H9 (cell line): Measurements from ENCODE around the gene AOC1. TPM values are rescaled to one million over a fixed set of nuclear protein-coding genes. Genes with fewer than 3 reads are reported as not detected.

Experiments used
- DNase-seq: peaks from one replicate; pipeline ENCODE4 v3.0.0-alpha.2; 2017
- H2AFZ ChIP-seq: one replicate; pipeline ENCODE4 v1.6.1; 2013; ENCODE audit warnings: mild to moderate bottlenecking, low read length, control low read depth, moderate library complexity
- H2AK5ac ChIP-seq: 2 replicates; pipeline ENCODE4 v1.6.1; 2013; ENCODE audit warnings: low read length, control low read depth, mixed read lengths; ENCODE audit not compliant: insufficient read length
- H2BK120ac ChIP-seq: one replicate; pipeline ENCODE4 v1.6.1; 2013; ENCODE audit warnings: low read depth, mild to moderate bottlenecking, low read length, control low read depth, inconsistent platforms; ENCODE audit not compliant: poor library complexity, severe bottlenecking
- H2BK12ac ChIP-seq: 2 replicates; pipeline ENCODE4 v1.6.1; 2013; ENCODE audit warnings: low read length, control low read depth, mixed read lengths, low read depth; ENCODE audit not compliant: insufficient read length
- H2BK15ac ChIP-seq: 2 replicates; pipeline ENCODE4 v1.6.1; 2013; ENCODE audit warnings: low read depth, low read length, control low read depth
- H2BK20ac ChIP-seq: one replicate; pipeline ENCODE4 v1.6.1; 2013; ENCODE audit warnings: low read depth, mild to moderate bottlenecking, low read length, control low read depth, inconsistent platforms; ENCODE audit not compliant: poor library complexity, severe bottlenecking
- H2BK5ac ChIP-seq: 2 replicates; pipeline ENCODE4 v1.6.1; 2013; ENCODE audit warnings: low read length, control low read depth, mixed read lengths; ENCODE audit not compliant: insufficient read length
- H3K14ac ChIP-seq: 2 replicates; pipeline ENCODE4 v1.6.1; 2013; ENCODE audit warnings: low read length, control low read depth; ENCODE audit not compliant: insufficient read depth
- H3K18ac ChIP-seq: 2 replicates; pipeline ENCODE4 v1.6.1; 2013; ENCODE audit warnings: low read depth, mild to moderate bottlenecking, mixed read lengths, low read length, control low read depth; ENCODE audit not compliant: insufficient read length
- H3K23ac ChIP-seq: 2 replicates; pipeline ENCODE4 v1.6.1; 2013; ENCODE audit warnings: low read length, control low read depth, mixed read lengths, low read depth; ENCODE audit not compliant: insufficient read length
- H3K23me2 ChIP-seq: 2 replicates; pipeline ENCODE4 v1.6.1; 2013; ENCODE audit warnings: low read depth, mild to moderate bottlenecking, mixed read lengths, low read length, control low read depth; ENCODE audit not compliant: insufficient read length, poor library complexity, severe bottlenecking
- H3K27ac ChIP-seq: 2 replicates; pipeline ENCODE4 v1.5.1; 2013; ENCODE audit warnings: low read length, control low read depth, mixed read lengths, low read depth; ENCODE audit not compliant: insufficient read length
- H3K27me3 ChIP-seq: 2 replicates; pipeline ENCODE4 v1.6.1; 2013; ENCODE audit warnings: low read length, control low read depth, inconsistent platforms; ENCODE audit not compliant: insufficient read depth
- H3K4ac ChIP-seq: 2 replicates; pipeline ENCODE4 v1.6.1; 2013; ENCODE audit warnings: low read depth, mild to moderate bottlenecking, control low read depth, inconsistent platforms, low read length, moderate library complexity
- H3K4me1 ChIP-seq: 2 replicates; pipeline ENCODE4 v1.6.1; 2013; ENCODE audit warnings: low read length, control low read depth, inconsistent platforms; ENCODE audit not compliant: insufficient read depth
- H3K4me2 ChIP-seq: 2 replicates; pipeline ENCODE4 v1.6.1; 2013; ENCODE audit warnings: low read length, control low read depth, mixed read lengths; ENCODE audit not compliant: insufficient read length, insufficient read depth
- H3K56ac ChIP-seq: 2 replicates; pipeline ENCODE4 v1.6.1; 2013; ENCODE audit warnings: low read depth, mild to moderate bottlenecking, mixed read lengths, low read length, control low read depth; ENCODE audit not compliant: insufficient read length
- H3K79me1 ChIP-seq: 2 replicates; pipeline ENCODE4 v1.6.1; 2013; ENCODE audit warnings: low read depth, mild to moderate bottlenecking, moderate library complexity, low read length, control low read depth, inconsistent platforms; ENCODE audit not compliant: insufficient read depth, poor library complexity, severe bottlenecking
- H3K79me2 ChIP-seq: 2 replicates; pipeline ENCODE4 v1.6.1; 2013; ENCODE audit warnings: low read length, control low read depth, inconsistent platforms; ENCODE audit not compliant: insufficient read depth
- H3K9ac ChIP-seq: 2 replicates; pipeline ENCODE4 v1.6.1; 2013; ENCODE audit warnings: low read length, control low read depth, mixed read lengths; ENCODE audit not compliant: insufficient read length; ENCODE audit errors: extremely low read depth
- H3K9me3 ChIP-seq: one replicate; pipeline ENCODE4 v1.6.1; 2013; ENCODE audit warnings: low read depth, low read length, inconsistent platforms; ENCODE audit not compliant: control insufficient read depth
- H3T11ph ChIP-seq: one replicate; pipeline ENCODE4 v1.6.1; 2013; ENCODE audit warnings: mild to moderate bottlenecking, low read length, control low read depth, inconsistent platforms
- H4K20me1 ChIP-seq: one replicate; pipeline ENCODE4 v1.6.1; 2013; ENCODE audit not compliant: control insufficient read depth, insufficient read length, insufficient read depth
- H4K5ac ChIP-seq: 2 replicates; pipeline ENCODE4 v1.6.1; 2013; ENCODE audit warnings: low read depth, mild to moderate bottlenecking, mixed read lengths, low read length, control low read depth; ENCODE audit not compliant: insufficient read length
- H4K8ac ChIP-seq: replicated peaks from 2 replicates; pipeline ENCODE4 v1.6.1; 2013; ENCODE audit warnings: low read length, control low read depth, mixed read lengths, low read depth; ENCODE audit not compliant: insufficient read length
- H4K91ac ChIP-seq: 2 replicates; pipeline ENCODE4 v1.6.1; 2013; ENCODE audit warnings: low read depth, mild to moderate bottlenecking, moderate library complexity, mixed read lengths, low read length, control low read depth; ENCODE audit not compliant: insufficient read length
- H3K27ac Mint-ChIP-seq, 3 experiments: 2 replicates in 2 of 3; 3 replicates in 1 of 3; pipeline ENCODE4 v1.8.0; 2020 to 2021; ENCODE audit warnings: mixed read lengths in 3 of 3, mild to moderate bottlenecking in 1 of 3, moderate library complexity in 1 of 3
- H3K27me3 Mint-ChIP-seq: 2 replicates; pipeline ENCODE4 v1.8.0; 2021; ENCODE audit warnings: low read depth, mild to moderate bottlenecking, moderate library complexity, mixed read lengths
- H3K36me3 Mint-ChIP-seq, 3 experiments: 2 replicates in 2 of 3; 3 replicates in 1 of 3; pipeline ENCODE4 v1.8.0; 2020 to 2021; ENCODE audit warnings: low read depth in 3 of 3, mixed read lengths in 3 of 3; ENCODE audit not compliant: insufficient read depth in 1 of 3
- H3K4me1 Mint-ChIP-seq, 2 experiments: 2 replicates each; pipeline ENCODE4 v1.8.0; 2020; ENCODE audit warnings: mixed read lengths in 2 of 2
- H3K4me3 Mint-ChIP-seq, 2 experiments: 2 replicates in 1 of 2; 3 replicates in 1 of 2; pipeline ENCODE4 v1.8.0; 2020 to 2021; ENCODE audit warnings: mild to moderate bottlenecking in 2 of 2, mixed read lengths in 2 of 2, moderate library complexity in 1 of 2
- H3K9me3 Mint-ChIP-seq, 2 experiments: 2 replicates in 1 of 2; 3 replicates in 1 of 2; pipeline ENCODE4 v1.8.0; 2020; ENCODE audit warnings: mild to moderate bottlenecking in 2 of 2, mixed read lengths in 2 of 2, moderate library complexity in 1 of 2
- CTCF ChIP-seq: fragments of 200-600 bp; sonication (generic); conservative IDR thresholded peaks from 3 replicates; pipeline ENCODE4 v1.8.0; 2021; ENCODE audit warnings: antibody characterized with exemption, mild to moderate bottlenecking
- WGBS: extraction: QIAGEN DNeasy Blood & Tissue Kit; methylation state at CpG from one replicate; pipeline ENCODE4 v1.1.7; 2013; ENCODE audit warnings: missing lambda C conversion rate, low lambda C conversion rate, mixed read lengths; ENCODE audit not compliant: insufficient read length; ENCODE audit errors: extremely low coverage; 5-methylcytosine and 5-hydroxymethylcytosine counted together
- total RNA-seq: library from RNA; stranded (reverse); gene quantifications from 2 replicates; pipeline ENCODE4 v1.2.1, GENCODE V29; 2021

AOC1 gene
- total RNA-seq, 1 experiment from 2014 or later, result 0.28 TPM

- no peaks in the 10 kb centered on the region for H3K27me3 ChIP-seq
- H3T11ph ChIP-seq, result no peak overlapping the region
- H2AFZ ChIP-seq, result no peak overlapping the region
- no peak overlapping the region for H3K27ac Mint-ChIP-seq
- H3K79me2 ChIP-seq, result no peaks in the 10 kb centered on the region
- peaks cover 39% of the 10 kb centered on the region for H3K27me3 Mint-ChIP-seq
- no peak overlapping the region for H3K4me2 ChIP-seq
- no peak overlapping the region for H3K23ac ChIP-seq
- no peaks in the 10 kb centered on the region for H3K79me1 ChIP-seq
- H4K8ac ChIP-seq, result no peak overlapping the region
- H3K9ac ChIP-seq, result no peak overlapping the region
- H3K4me3 Mint-ChIP-seq, result no peak overlapping the region
- no peaks in the 10 kb centered on the region for H3K4me1 ChIP-seq
- H3K14ac ChIP-seq, result no peak overlapping the region
- H2BK120ac ChIP-seq, result no peak overlapping the region
- no peak overlapping the region for H3K4ac ChIP-seq
- H2BK12ac ChIP-seq, result no peak overlapping the region
- H3K4me1 Mint-ChIP-seq, result peaks cover 7 to 15% of the 10 kb centered on the region in 2 experiments
- H3K9me3 Mint-ChIP-seq, result no peaks in the 10 kb centered on the region
- H2BK5ac ChIP-seq, result no peak overlapping the region
- no peak overlapping the region for H3K27ac ChIP-seq
- H3K23me2 ChIP-seq, result no peaks in the 10 kb centered on the region
- H3K9me3 ChIP-seq, result no peaks in the 10 kb centered on the region
- H4K5ac ChIP-seq, result no peak overlapping the region
- no peaks in the 10 kb centered on the region for H3K36me3 Mint-ChIP-seq
- H4K20me1 ChIP-seq, result no peaks in the 10 kb centered on the region
- H2BK15ac ChIP-seq, result no peak overlapping the region
- H4K91ac ChIP-seq, result no peak overlapping the region
- no peak overlapping the region for H2AK5ac ChIP-seq
- H3K56ac ChIP-seq, result no peak overlapping the region
- H2BK20ac ChIP-seq, result no peak overlapping the region
- TF ChIP-seq CTCF, result no peak
- no peak overlapping the region for H3K18ac ChIP-seq
- WGBS, result no CpG with 5 or more reads among the region's 5 CpGs
- DNase-seq, result no peak
Observed at GRCh38 chr7:150850273-150850672, 2.0 kb upstream of the AOC1 start.
